ENCODE data around the gene RAPGEF4.

RAPGEF4 gene

GRCh38 chr2:173030561-173031490 is 295.2 kb downstream of the RAPGEF4 start:
- ChIA-PET POLR2A (no interaction called here), CTCF (interaction anchor here (0.6 to 7.2 kb wide), 4 partner anchors 20 to 223 kb away, joined by 3 to 255 read pairs (median 3); no protein-coding TSS in a partner anchor)
- Histone ChIP-seq H3K27ac (ENCODE audit: extremely low read depth, low read depth, low read length) (no peak overlapping the region), H3K36me3 (ENCODE audit: control insufficient read depth in 2 of 2, insufficient read depth in 1 of 2, low read length in 2 of 2) (no peaks in the 10 kb centered on the region), H3K9me3 (ENCODE audit: control insufficient read depth, insufficient read depth, low read depth, low read length) (no peaks in the 10 kb centered on the region), H3K4me3 (ENCODE audit: low read depth, low read length) (no peak overlapping the region), H3K4me1 (ENCODE audit: control insufficient read depth, insufficient read depth, low read length) (0 out of 2 replicates have a peak, but pooled peaks cover 3% of the 10 kb centered on the region)
- TF ChIP-seq SP2 (tag by site-specific recombination; IDR thresholded peaks at IDR 0.05) (no peak), SCRT2 (tag by site-specific recombination; IDR thresholded peaks at IDR 0.05) (peak; percentile 42; the same call in 1 of the 2 replicates)

- ChIA-PET POLR2A (no interaction called here), CTCF (interaction anchor here (0.9 to 7.2 kb wide), 2 partner anchors 18 to 181 kb away, joined by 5 to 255 read pairs; no protein-coding TSS in a partner anchor)
- no peak overlapping the region for H3K27ac ChIP-seq (ENCODE audit: extremely low read depth, low read depth, low read length)
Measured at GRCh38 chr2:173032032-173032431, 296.4 kb downstream of the RAPGEF4 start.

More at GRCh38 chr2:173032032-173032431, 296.4 kb downstream of the RAPGEF4 start:
- Histone ChIP-seq H3K4me3 (ENCODE audit: low read depth, low read length) (no peak overlapping the region), H3K4me1 (ENCODE audit: control insufficient read depth, insufficient read depth, low read length) (0 out of 2 replicates have a peak, but pooled peaks cover 3% of the 10 kb centered on the region), H3K36me3 (ENCODE audit: control insufficient read depth in 2 of 2, insufficient read depth in 1 of 2, low read length in 2 of 2) (no peaks in the 10 kb centered on the region), H3K9me3 (ENCODE audit: control insufficient read depth, insufficient read depth, low read depth, low read length) (no peaks in the 10 kb centered on the region)
- no peak for TF ChIP-seq ZNF398 (tag by site-specific recombination; IDR thresholded peaks at IDR 0.05)
- TF ChIP-seq ZNF677 (tag by site-specific recombination; IDR thresholded peaks at IDR 0.05), result no peak
- no peak for TF ChIP-seq ZNF174 (tag by site-specific recombination; IDR thresholded peaks at IDR 0.05)
- TF ChIP-seq ZNF391 (tag by site-specific recombination; IDR thresholded peaks at IDR 0.05; ENCODE audit: borderline replicate concordance, low read depth), result no peak
- TF ChIP-seq SCRT1 (tag by site-specific recombination; IDR thresholded peaks at IDR 0.05; ENCODE audit: borderline replicate concordance), result no peak
- TF ChIP-seq TSHZ1 (tag by site-specific recombination; IDR thresholded peaks at IDR 0.05; ENCODE audit: borderline replicate concordance), result no peak
- TF ChIP-seq ZBTB21 (tag by site-specific recombination; IDR thresholded peaks at IDR 0.05), result no peak
- no peak for TF ChIP-seq ZNF2 (tag by site-specific recombination; IDR thresholded peaks at IDR 0.05)
- TF ChIP-seq ZNF133 (tag by site-specific recombination; IDR thresholded peaks at IDR 0.05), result no peak
- TF ChIP-seq ZSCAN30 (tag by site-specific recombination; IDR thresholded peaks at IDR 0.05), result no peak
- TF ChIP-seq ZNF335 (tag by site-specific recombination; conservative IDR thresholded peaks at IDR 0.05), result no peak
- TF ChIP-seq KLF7 (tag by site-specific recombination; IDR thresholded peaks at IDR 0.05; ENCODE audit: borderline replicate concordance), result no peak
- TF ChIP-seq SALL2 (tag by site-specific recombination; IDR thresholded peaks at IDR 0.05; ENCODE audit: borderline replicate concordance), result no peak
- no peak for TF ChIP-seq ZNF610 (tag by site-specific recombination; IDR thresholded peaks at IDR 0.05; ENCODE audit: borderline replicate concordance)
